ENCODE results near the gene LRRC42. TPM values are rescaled to one million over a fixed set of nuclear protein-coding genes. Genes with fewer than 3 reads are reported as not detected.
A peak's percentile ranks its signal among the peaks of the same experiment; 100 is the strongest.

LRRC42 gene
- total and polyA plus RNA-seq, 2 experiments from 2014 or later: 39.3 to 49.6 TPM

- H3K27me3 ChIP-seq: no peaks in the 10 kb centered on the region
- DNase-seq (ENCODE audit: low read depth in 1 of 2, low spot score in 1 of 2): no peak
- H3K27ac ChIP-seq: no peak overlapping the region
- no peaks in the 10 kb centered on the region for H3K9me3 ChIP-seq (ENCODE audit: low read depth)
- no peaks in the 10 kb centered on the region for H3K36me3 ChIP-seq
- no peak overlapping the region for H3K4me3 ChIP-seq
- no peaks in the 10 kb centered on the region for H3K4me1 ChIP-seq (ENCODE audit: low read depth)
- TF ChIP-seq CTCF (IDR thresholded peaks at IDR 0.05; ENCODE audit: low read depth, low read length): no peak
These were observed 68.0 kb downstream of the LRRC42 start for GRCh38 chr1:54014009-54014629.

- DNase-seq (ENCODE audit: low read depth in 1 of 2, low spot score in 1 of 2): peak in 1 of 2 donors; percentile 17
These were observed 70.5 kb downstream of the LRRC42 start for GRCh38 chr1:54016343-54017282.

More at GRCh38 chr1:54016343-54017282, 70.5 kb downstream of the LRRC42 start:
- no peak for TF ChIP-seq CTCF (IDR thresholded peaks at IDR 0.05; ENCODE audit: low read depth, low read length)
- Histone ChIP-seq H3K27ac (no peak overlapping the region), H3K27me3 (no peaks in the 10 kb centered on the region), H3K4me3 (no peak overlapping the region), H3K4me1 (ENCODE audit: low read depth) (no peaks in the 10 kb centered on the region), H3K36me3 (no peaks in the 10 kb centered on the region), H3K9me3 (ENCODE audit: low read depth) (no peaks in the 10 kb centered on the region)

Other genes starting within 250 kb of the LRRC42 start
- 0.11 and 0.95 TPM in 2 replicates for gene GLIS1, start 207.2 kb upstream of the LRRC42 start, total RNA-seq
- 0.10 and 0.77 TPM in 2 replicates for gene GLIS1, start 207.2 kb upstream of the LRRC42 start, polyA plus RNA-seq
- gene NDC1, start 108.1 kb upstream of the LRRC42 start, total RNA-seq: 18.1 and 20.5 TPM in 2 replicates
- 11.7 and 17.6 TPM in 2 replicates for gene NDC1, start 108.1 kb upstream of the LRRC42 start, polyA plus RNA-seq
- 14.4 and 21.0 TPM in 2 replicates for gene YIPF1, start 56.6 kb upstream of the LRRC42 start, total RNA-seq
- gene YIPF1, start 56.6 kb upstream of the LRRC42 start, polyA plus RNA-seq: 28.3 and 29.7 TPM in 2 replicates
- not detected in 2 replicates for gene DIO1, start 52.2 kb upstream of the LRRC42 start, total RNA-seq
- gene DIO1, start 52.2 kb upstream of the LRRC42 start, polyA plus RNA-seq: not detected in 2 replicates
- gene IFT25, start 651 bp upstream of the LRRC42 start, total RNA-seq: 21.6 and 32.8 TPM in 2 replicates
- 54.7 and 57.9 TPM in 2 replicates for gene IFT25, start 651 bp upstream of the LRRC42 start, polyA plus RNA-seq
- gene LDLRAD1, start 71.8 kb downstream of the LRRC42 start, total RNA-seq: not detected in 2 replicates
- gene LDLRAD1, start 71.8 kb downstream of the LRRC42 start, polyA plus RNA-seq: not detected in 2 replicates
- gene TMEM59, start 106.9 kb downstream of the LRRC42 start, total RNA-seq: 71.0 and 73.1 TPM in 2 replicates
- 330 and 350 TPM in 2 replicates for gene TMEM59, start 106.9 kb downstream of the LRRC42 start, polyA plus RNA-seq
- 5.7 and 10.1 TPM in 2 replicates for gene TCEANC2, start 107.3 kb downstream of the LRRC42 start, total RNA-seq
- gene TCEANC2, start 107.3 kb downstream of the LRRC42 start, polyA plus RNA-seq: 8.2 and 14.4 TPM in 2 replicates
- 0.06 TPM in 1 of 2 replicates, not detected in the other for gene CDCP2, start 206.7 kb downstream of the LRRC42 start, total RNA-seq
- 0.31 TPM in 1 of 2 replicates, not detected in the other for gene CDCP2, start 206.7 kb downstream of the LRRC42 start, polyA plus RNA-seq